Brain pericyte (primary cell): Measurements from ENCODE around the gene RNF183.
"Not testable (repeated sequence)": the region's sequence is repeated elsewhere in the genome, so short reads cannot be mapped to it uniquely, and the experiment has no call there.

Source experiments
- DNase-seq: peaks from one replicate; pipeline ENCODE4 v3.0.0-alpha.2; 2012; ENCODE audit warnings: low read depth, low spot score

Gene RNF183

DNA sequence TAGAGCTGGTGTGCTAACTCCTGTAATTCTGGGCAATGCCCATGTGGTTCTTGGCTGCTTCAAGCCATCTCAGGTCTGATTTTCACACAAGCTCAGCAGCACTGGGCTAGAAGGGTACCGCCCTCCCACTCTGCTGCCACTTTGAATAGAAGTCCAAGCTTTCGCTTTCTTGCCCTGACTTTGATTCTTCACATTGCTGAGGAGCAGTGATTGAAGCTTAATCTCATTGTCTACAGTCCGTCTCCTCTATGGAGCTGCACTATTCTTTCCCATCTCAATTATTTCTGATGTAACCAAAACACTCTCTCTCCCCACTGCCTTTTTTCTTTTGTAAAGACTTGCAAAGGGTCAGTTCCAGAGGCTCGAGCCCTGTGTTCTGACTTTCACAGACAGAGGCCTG is 12.9 kb upstream of the RNF183 start:
- no peak for DNase-seq

DNA sequence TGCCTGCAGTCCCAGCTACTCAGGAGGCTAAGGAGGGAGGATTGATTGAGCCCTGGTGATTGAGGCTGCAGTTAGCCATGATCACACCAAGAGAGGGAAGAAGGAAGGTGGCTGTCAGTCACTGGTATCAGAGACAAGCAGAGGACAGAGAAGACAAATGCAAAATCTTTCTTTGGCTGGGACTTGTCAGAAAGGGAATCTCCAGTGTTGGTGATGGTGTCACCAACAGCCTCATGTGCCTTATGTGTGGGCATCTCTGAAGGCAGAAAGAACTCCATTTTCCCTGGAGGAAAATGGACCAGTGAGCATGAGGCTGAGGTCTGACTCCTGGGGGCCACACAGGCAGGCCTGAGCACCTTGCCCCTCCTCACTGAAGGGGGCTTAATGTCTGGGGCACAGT is 12.1 kb upstream of the RNF183 start:
- DNase-seq, result no peak

DNA sequence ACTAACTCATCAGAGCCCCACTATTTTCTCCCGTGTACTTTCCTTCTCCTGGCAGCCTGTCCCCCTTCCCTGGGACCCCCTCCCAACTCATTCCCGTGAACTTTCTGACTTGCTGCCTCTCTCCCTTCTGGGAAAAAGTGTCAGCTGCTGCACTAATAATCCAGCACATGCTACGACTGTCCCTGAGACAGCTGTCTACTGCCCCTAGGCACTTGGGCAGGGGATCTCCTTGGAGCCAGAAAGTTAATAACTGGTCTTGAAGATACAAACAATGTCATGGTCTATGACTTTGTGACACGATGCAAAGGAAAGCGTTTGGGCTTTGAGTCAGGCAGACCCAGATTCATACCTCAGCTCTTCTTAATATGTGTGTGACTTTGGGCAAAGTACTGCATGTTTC is 10.1 kb upstream of the RNF183 start:
- DNase-seq, result no peak

DNA sequence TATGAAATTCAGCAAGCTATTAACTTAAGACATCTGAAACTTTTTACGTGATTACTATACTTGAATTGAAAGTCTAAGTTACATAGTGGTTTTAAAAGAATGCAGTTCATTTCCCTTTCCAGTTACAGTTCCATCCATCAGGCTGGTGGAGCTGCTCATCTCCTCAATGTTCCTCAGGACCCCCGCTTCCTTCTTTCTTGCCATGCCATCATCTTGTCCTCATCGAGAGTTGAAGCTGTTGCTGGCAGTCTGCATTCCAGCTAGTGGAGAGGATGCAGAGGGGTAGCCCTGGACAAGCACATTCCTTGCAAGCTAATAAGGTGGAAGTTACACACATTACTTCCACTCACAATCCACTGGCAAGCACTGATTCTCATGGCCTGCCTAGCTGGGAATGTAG is 8.8 kb upstream of the RNF183 start:
- DNase-seq, result no peak

DNA sequence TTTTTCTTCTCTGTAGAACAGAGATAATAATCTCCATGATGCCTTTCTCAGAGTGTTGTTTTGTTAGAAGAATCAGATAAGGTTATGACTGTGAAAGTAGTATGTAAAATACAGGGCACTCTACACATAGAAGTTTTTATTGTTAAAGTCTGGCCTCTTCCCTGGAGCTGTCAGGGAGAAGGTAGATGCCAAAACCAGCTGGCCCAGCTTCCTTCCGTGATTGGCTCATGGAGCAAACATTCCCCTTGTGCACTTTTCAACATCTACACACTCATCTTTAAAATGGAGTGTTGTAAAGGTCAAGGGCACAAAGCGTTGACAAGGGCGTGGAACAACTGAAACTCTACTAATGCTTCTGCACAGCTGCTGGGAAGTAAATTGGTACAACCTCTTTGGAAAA is 7.4 kb upstream of the RNF183 start:
- DNase-seq, result no peak

DNA sequence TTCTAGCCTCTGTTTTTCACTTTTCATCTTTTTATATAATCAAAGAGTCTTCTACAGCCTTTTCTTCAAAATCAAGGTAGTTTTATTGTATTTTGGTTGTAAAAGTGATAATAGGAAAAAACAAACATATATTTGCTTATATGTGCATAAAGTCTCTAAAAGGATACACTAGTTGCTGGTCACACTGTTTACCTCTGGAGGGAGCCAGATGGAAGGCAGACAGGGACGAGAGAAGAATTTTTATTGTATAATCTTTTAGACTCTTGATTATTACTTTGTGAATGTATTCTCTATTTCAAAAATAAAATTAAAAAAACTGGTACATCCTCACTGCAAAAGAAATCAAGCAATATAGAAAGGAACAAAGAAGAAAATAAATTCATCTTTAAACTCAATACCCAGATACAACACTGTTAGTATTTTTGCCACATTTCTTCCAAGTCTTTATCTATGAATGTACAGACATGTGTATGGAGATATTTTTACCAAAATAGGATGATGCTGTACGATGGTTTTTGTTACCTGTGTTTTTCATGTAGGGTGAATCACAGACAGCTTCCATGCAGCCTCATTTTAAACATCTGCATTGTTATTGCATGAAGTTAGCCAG is 6.1 kb upstream of the RNF183 start:
- no peak for DNase-seq

DNA sequence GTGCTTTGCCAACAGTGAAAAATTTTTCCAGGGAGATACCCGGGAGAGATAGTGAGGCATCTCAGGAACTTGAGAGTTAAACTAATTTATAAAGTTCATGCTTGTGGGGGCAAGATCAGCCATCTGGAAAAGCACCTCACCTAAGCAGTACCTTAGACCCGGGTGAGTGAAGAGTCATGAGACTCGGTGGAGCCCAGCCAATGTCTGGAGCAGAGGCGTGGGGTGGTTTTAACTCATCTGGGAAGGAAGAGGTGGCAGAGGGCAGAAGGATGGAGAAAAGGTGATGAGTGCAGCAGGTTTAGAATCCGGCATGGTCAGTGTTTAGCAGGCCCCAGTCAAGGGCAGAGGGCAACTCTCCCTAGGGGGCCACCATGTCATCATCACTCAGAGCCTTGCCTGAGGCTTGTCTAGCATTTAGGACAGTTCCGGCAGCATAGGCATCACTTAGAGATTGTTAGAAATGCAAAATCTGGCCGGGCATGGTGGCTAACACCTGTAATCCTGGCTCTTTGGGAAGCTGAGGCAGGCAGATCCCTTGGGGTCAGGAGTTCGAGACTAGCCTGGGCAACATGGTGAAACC is 4.3 kb upstream of the RNF183 start:
- DNase-seq, result no peak

DNA sequence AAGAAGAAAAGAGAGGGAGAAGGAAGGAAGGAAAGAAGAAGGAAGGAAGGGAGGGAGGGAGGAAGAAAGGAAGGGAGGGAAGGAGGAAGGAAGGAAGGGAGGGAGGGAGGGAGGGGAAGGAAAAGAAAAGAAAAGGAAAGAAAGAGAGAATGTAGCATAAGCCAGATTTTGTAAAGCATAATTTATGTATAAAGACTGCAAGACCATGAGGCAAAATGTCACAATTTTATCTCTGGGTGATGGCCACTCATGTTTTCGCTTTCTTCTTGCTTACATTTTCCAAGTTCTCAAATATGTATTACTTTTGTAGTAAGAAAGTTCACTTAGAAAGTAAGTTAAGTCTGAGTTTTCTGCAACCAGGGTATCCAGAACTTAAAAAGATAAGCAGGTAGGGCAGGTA is 3.4 kb upstream of the RNF183 start:
- no peak for DNase-seq

DNA sequence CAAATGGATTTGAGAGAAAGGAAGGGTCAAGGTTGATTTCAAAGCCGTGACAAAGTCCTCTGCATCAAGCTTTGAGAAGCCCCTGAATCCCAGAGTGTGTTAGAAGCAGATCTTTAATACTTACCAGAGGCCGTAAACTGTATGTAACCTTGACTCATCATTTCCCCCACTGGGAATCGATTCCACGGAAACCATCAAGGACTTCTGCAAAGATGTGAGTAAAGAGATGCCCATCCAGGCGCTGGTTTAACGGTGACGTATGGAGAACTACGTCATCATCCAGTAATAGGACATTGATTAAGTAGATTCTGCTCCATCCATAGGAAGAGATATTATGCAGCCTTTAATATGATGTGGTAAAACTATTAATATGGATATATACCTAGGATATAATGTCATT is 1.6 kb downstream of the RNF183 start:
- DNase-seq, result no peak

DNA sequence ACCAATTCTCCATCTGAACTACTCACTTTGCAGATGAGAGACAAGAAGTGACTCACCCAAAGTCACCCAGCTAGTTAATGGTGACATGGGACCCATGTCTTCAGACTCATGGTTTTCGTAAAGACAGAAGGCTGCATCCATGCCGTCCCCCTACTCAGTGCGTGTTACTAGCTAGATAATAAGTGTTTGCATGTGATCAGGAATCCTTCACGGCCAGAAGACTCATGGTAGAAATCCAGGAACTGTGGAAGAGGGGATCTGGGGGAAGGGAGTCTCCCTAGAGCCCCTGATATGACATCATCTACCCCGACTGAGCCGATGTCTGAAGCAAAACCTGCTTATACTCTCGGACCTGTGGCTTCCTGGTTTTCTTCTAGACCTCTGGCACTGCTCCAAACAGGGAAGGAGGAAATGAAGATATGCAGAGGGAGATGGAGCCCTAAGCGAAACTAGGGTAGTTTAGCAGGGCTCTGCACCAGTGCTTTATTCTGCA is 3.3 kb downstream of the RNF183 start:
- DNase-seq, result no peak

DNA sequence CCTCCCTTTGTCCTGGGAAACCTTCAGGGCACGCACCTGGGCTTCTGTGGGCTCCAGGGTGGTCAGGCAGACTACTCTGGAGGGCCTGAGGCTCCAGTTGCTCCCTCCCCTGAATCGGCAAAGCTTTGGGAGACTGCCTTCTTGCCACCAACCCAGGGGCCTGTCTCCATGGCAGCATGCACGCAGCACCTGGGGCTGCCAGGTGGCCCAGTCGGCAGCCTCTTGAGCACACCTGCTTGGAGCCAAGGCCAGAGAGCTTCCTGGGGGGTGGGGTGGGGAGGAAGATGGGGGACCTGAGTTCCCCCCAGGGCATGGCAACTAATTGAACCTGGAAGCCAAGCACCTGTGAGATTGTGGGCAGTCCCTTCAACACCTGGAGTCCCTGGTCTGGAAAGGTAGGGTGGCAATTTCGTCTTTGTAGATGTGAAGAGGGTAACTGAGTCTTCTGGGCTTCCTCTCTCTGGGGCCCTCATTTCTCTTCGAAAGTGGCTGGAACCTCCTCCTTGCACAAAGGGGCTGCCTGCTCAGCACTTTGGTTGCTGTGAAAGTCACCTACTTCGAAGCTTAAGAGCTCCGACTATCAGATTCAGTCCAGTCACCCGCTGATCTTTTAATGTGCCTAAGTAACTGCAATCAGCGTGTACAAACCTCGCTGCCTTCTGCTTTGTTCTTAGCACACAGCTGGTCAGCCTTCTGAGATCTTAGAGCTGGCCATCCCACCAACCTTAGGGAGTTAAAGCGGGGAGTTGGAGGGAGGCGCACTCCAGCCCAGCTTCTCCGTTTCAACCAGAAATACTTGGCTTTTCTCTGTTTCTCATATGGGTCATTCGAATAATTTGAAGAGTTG is 4.0 kb downstream of the RNF183 start:
- no peak for DNase-seq

DNA sequence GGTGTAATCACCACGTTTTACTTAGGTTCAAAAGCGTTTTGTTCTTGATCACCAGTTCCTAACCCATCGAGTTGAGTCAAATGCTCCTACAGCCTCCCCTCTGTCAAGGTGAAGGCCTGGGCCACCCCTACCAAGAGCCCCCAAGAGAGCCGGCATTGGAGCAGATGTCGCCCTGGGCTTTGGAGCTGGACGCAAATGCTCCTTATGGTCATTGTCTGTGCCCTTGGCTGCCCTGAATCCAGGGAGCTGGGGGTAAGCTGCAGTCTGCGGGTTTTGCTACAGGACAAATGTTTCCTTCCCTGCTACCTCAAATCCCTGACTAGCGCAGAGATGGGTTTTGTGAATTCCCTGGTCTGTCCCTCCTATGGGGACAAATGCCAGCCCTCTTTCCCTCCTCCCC is 4.9 kb downstream of the RNF183 start:
- DNase-seq, result no peak

DNA sequence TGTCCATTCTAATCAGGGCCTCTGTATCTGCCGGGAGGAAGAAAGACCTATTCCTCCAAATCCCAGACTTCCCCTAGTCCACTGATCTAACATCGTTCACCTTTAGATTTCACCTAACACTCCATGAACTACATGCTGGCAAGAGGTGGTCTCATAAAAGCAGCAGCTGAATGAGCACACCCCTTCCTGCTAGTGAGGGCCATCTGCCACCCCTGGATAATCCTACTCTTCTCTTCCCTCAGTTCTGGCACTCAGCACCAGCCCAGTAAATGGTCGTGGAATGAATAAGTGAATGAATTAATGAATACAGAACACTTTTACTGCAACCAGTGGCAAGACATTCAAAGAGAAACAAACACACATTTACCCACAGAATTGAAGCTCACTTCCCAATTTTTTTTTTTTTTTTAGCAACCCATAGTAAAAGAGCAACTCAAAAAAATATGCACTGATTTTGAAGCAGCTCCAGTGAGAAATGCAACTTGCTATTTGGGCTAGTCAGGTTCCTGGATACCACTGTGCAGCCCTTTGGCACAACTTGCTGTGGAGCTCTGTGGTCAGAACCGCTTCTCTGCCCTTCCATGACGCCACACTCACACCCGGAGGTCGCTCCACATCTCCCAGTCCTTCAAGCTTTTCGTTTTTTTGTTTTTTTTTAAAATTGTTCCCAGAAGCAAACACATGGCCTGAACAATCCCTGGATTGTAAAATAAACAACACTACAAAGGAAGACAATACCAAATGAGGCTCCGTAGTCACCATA is 6.2 kb downstream of the RNF183 start:
- DNase-seq, result no peak

DNA sequence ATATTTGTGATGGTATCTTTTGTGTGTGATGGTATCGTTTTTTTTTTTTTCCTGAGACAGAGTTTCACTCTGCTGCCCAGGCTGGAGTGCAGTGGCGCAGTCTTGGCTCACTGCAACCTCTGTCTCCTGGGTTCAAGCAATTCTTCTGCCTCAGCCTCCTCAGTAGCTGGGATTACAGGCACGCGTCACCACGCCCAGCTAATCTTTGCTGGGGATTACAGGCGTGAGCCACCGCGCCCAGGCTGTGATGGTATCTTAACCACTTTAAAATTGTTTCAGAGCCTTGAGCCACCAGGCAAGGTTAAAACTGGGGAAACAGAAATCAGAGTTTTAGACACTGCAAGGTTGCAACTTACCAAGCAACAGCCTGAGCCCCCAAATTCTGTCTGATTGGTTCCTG is 6.9 kb downstream of the RNF183 start:
- DNase-seq, result not testable (repeated sequence)

DNA sequence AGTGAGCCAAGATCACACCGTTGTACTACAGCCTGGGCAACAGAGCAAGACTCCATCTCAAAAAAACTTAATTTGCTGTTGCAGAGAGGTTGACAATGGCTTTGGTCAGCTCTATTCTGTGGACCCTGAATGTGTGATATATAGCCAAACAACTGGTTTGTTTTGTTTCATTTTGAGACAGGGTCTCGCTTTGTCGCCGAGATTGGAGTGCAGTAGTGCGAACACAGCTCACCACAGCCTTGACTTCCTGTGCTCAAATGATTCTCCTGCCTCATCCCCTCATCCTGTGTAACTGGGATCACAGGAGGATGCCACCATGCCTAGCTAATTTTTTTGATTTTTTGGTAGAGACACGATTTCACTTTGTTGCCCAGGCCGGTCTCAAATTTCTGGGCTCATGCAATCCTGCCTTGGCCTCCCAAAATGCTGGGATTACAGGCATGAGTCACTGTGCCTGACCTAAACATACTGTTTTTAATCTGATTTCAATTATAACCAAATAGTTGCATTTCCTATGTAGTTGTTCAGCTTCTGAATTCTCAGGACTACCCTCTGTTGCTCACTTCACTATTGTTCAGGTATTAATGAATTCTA is 9.8 kb downstream of the RNF183 start:
- DNase-seq, result no peak

DNA sequence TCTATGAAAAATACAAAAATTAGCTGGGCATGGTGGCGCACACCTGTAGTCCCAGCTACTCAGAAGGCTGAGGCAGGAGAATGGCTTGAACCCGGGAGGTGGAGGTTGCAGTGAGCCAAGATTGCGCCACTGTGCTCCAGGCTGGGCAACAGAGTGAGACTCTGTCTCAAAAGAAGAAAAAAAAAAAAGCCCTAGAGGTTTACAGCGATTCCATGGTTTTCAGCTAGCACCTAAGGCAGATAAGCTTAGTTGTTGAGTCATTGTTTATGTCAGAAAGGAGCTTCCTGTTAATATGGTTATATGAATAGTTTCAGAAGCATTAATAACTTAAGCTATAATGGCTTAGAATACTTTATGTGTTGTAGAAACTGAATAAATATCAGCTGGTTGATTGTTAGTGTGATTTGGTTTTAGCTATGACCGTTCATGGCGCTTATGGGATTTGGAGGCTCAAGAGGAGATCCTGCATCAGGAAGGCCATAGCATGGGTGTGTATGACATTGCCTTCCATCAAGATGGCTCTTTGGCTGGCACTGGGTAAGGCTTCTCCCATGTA is 13.0 kb downstream of the RNF183 start:
- DNase-seq, result no peak

DNA sequence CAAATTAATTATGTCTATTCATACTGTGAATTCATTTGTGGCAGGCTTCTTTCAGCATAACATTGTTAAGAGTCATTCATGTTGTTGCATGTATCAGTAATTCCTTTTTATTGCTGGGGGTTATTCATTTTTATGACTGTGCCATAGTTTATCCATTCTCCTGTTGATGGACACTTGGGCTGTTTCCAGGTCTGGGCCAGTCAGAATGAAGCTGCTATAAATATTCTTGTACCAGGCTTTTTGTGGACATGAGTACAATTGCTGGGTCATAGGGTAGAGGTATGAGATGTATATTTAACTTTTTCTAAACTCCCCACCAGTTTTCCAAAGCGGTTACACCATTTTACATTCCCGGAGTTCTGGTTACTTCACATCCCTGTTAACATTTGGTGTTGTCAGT is 14.1 kb downstream of the RNF183 start:
- no peak for DNase-seq

DNA sequence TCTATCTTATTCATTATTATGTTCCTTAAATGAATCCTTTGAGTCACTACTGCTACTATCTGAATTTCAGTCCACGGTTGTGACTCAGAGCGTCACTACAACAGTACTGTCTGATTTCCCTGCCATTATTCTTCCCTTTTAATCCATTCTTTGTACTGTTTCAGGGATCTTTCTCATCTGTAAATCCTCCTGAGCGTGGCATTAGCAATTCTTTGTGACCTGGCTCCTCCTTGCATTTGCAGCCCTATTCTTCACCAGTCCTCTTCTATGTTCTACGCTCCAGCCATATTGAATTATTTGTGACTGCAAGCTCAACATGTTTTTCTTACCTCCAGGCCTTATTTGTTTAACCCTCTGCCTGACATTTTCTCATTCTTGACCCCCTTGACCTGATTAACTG is 21.8 kb downstream of the RNF183 start:
- DNase-seq, result no peak

DNA sequence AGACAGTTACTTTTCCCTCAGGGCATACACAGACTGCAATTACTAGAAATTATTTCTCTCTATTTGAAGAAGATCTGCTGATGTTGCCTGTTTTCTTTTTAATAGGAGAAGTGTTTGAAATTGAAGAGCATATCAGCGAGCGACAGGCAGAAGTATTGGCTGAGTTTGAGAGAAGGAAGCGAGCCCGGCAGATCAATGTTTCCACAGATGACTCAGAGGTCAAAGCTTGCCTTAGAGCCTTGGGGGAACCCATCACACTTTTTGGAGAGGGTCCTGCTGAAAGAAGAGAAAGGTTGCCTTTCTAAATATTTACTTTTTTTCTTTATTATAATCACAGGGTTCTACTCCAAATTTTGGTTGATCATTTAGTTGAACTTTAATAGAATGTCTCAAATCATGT is 24.3 kb downstream of the RNF183 start:
- no peak for DNase-seq

DNA sequence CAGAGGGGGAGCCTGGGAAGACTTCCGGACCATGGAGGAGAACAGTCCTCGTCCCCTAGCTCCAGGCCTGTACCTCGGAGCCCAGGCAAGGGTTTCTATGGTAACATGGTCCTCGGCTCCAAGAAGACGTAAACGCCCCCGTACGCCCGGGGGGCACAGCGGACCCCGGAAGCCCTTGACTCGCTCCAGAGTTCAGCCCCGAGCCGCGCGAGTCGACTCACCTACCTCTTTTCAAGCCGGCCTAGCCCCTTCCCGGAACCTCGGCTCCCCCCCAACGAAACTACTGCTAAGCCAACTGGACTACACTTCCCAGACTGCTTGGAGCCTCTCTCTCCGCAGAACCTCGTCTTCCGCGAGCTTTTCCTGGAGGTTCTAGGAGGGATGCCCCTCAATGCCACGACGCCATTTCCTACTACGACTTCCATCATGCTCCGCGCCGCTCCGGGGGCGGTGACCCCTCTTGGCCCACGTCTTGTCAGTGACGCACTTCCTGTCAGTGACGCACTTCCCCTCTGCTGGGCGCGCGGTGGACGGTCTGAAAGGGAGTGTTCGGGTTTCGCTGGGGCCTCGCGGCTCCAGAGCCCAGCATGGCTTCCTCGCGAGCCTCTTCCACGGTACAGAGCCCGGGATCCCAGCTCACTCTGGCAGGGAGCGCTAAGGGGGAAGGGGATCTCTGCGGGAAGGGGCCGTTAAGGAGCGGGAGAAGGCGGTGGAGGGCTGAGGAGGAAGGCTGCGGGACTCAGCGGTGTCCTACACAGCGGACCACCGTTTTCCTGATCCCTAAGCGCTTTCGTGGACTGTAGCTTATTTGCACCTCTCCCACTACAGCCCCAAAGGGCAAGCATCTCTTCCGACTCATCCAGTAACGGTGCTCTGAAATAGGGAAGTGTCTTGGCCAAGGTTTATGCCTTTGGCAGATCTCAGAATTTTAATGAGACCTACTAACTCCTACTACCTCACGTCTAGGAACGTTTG is 27.7 kb downstream of the RNF183 start, which contains the start of the genes CDC26 and PRPF4:
Gene CDC26 (minus strand): TSS at position 416 of the 975 bp plus-strand sequence. CDS start 3,065 bp downstream, outside the sequence.
Gene PRPF4 (plus strand): TSS at position 502 of the 975 bp plus-strand sequence. CDS start 86 bp downstream, at position 588.
- peak; percentile 98 for DNase-seq
